GM12892 (cell line): Measurements from ENCODE around the gene KNDC1.

Source experiments
- POLR2A ChIP-seq: IDR thresholded peaks from 2 replicates; pipeline ENCODE4 v1.6.1; 2011; ENCODE audit warnings: low read depth, low read length, control low read depth
- POLR2AphosphoS5 ChIP-seq: IDR thresholded peaks from 2 replicates; pipeline ENCODE4 v1.6.1; 2011; ENCODE audit warnings: low read depth, low read length, control low read depth
- TAF1 ChIP-seq: IDR thresholded peaks from 2 replicates; pipeline ENCODE4 v1.6.1; 2011; ENCODE audit warnings: low read depth, mild to moderate bottlenecking, control low read depth, low read length, borderline replicate concordance

DNA sequence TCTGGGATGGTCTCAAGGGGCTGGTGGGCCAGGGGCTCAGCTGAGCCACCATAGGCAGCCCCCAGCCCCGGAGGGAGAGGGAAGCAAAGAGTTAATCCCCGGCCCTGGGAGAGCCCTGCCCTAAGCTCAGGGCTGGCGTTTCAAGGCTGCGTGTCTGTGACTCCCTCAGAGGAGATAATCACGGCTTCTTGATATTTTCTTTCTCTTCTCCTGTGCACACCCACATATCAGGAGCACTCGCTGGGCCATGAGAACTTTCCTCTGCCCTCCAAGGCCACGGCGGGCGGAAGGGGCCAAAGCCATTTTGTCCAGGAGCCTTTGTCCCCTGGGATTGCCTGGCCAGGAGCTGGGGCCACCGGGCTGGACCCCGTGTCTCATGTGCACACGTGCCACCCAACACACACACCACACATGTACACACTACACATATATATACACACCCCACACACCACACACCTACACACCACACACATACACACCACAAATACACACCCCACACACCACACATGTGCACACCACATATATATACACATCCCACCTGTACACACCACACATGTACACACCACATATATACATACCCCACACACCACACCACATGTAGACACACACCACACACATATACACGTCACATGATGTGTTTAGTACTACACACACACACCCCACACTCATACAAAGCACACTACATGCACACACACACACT is 94.6 kb downstream of the KNDC1 start:
- TF ChIP-seq POLR2A (no peak), POLR2AphosphoS5 (no peak), TAF1 (no peak)
